GM06990 (cell line): ENCODE results near the gene BRD3.
A peak's percentile ranks its signal among the peaks of the same experiment; 100 is the strongest.
"Not testable (repeated sequence)": the region's sequence is repeated elsewhere in the genome, so short reads cannot be mapped to it uniquely, and the experiment has no call there.

Experiments used
- DNase-seq: peaks from one replicate; pipeline ENCODE4 v3.0.0-alpha.2; 2011; ENCODE audit not compliant: insufficient read length; ENCODE audit errors: extremely low read depth
- H3K27me3 ChIP-seq: replicated peaks from 2 replicates; pipeline ENCODE4 v1.6.0; 2011; ENCODE audit warnings: low read length; ENCODE audit not compliant: control insufficient read depth, insufficient read depth
- H3K36me3 ChIP-seq: 2 replicates; pipeline ENCODE4 v1.5.1; 2011; ENCODE audit warnings: low read length; ENCODE audit not compliant: control insufficient read depth, insufficient read depth
- H3K4me3 ChIP-seq: replicated peaks from 2 replicates; pipeline ENCODE4 v1.5.1; 2011; ENCODE audit warnings: low read depth, mild to moderate bottlenecking, control low read depth, low read length
- CTCF ChIP-seq: IDR thresholded peaks from 2 replicates; pipeline ENCODE4 v1.5.1; 2011; ENCODE audit warnings: low read length, control low read depth, mild to moderate bottlenecking, inconsistent platforms; ENCODE audit not compliant: insufficient read depth, poor library complexity, severe bottlenecking

Gene BRD3

GRCh38 chr9:133990366-133991213 lies 77.2 kb downstream of the BRD3 start:
- H3K4me3 ChIP-seq: peak overlapping the region; percentile 96
- DNase-seq: peak; percentile 29
- H3K27me3 ChIP-seq: no peaks in the 10 kb centered on the region
- H3K36me3 ChIP-seq: peaks cover 3% of the 10 kb centered on the region; the same call in 1 of the 2 replicates
- TF ChIP-seq CTCF: no peak

DNA sequence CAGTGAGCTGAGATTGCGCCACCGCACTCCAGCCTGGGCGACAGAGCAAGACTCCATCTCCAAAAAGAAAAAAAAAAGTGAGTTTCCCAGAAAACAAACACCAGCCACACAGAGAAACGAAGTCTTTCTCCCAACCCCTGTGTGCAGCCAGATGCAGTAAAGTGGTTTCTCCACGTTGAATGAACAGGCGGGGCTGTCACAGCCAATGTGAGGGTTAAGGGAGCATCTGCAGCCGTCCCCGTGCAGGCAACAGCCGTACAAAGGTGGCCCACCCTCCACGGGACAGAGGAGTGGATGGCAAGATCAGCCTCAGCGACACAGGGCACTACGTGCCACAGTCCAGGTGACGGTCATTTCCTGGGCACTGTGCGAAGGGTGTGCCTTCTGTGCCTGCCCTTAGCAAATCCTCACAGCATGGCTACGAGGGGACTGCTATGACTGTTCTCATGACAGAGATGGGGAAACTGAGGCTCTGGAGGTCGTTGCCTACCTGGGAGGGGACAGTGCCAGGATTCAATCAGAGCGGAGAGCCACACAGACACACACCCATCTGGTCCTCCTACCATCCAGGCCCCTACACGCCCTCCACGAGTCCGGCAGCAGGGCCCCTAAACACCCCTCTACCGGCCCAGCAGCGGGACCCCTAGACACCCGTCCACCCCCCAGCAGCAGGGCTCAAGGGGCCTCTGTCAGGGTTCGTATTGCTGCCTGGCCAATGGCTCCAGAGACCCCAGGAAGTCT lies 78.0 kb downstream of the BRD3 start:
- DNase-seq: no peak
- Histone ChIP-seq H3K36me3 (peaks cover 3% of the 10 kb centered on the region; the same call in 1 of the 2 replicates), H3K4me3 (peak overlapping the region; percentile 96), H3K27me3 (no peaks in the 10 kb centered on the region)
- no peak for TF ChIP-seq CTCF

GRCh38 chr9:133988771-133989170 lies 79.1 kb downstream of the BRD3 start:
- not testable (repeated sequence) for DNase-seq, H3K36me3 ChIP-seq, H3K4me3 ChIP-seq

DNA sequence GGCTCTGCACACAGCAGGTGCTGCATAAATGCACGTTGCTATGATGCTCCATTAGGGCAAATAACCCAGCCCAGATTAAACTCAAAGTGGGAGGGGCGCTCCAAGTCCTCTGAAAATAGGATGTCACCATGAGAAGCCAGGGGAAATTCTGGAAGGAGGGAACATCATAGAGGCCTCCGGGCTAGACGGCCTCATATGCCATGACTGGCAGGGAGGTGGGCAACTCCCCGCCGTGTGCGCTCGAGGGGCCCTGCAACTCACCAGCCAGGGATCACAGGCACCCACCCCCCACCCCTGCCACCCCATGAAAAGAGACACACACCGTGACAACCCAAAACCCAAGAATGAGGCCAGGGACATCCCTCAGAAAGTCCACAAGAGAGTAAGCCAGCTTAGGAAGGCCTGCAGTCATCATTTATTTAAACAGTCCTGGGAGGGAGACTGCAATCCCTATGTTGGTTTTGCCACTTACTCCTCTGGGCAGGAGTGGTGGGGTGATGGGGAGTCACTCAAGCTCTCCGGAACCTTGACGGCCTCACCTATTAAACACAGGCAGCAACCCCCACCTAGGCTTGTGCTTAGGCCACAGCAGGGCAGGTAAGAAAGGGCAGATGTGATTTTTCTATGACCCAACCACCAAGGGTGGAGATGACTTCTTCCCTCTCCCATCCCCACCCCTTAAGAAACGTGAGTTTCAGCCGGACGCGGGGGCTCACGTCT lies 79.7 kb downstream of the BRD3 start:
- DNase-seq: no peak
- peaks cover 3% of the 10 kb centered on the region for H3K36me3 ChIP-seq
- TF ChIP-seq CTCF: no peak
- no peaks in the 10 kb centered on the region for H3K27me3 ChIP-seq
- no peak overlapping the region for H3K4me3 ChIP-seq

More at GRCh38 chr9:133988771-133989170, 79.1 kb downstream of the BRD3 start:
- H3K27me3 ChIP-seq: not testable (repeated sequence)

GRCh38 chr9:133987446-133987788 lies 80.4 kb downstream of the BRD3 start:
- no peak for TF ChIP-seq CTCF
- DNase-seq: no peak
- Histone ChIP-seq H3K4me3 (no peak overlapping the region), H3K36me3 (peaks cover 3% of the 10 kb centered on the region), H3K27me3 (no peaks in the 10 kb centered on the region)

DNA sequence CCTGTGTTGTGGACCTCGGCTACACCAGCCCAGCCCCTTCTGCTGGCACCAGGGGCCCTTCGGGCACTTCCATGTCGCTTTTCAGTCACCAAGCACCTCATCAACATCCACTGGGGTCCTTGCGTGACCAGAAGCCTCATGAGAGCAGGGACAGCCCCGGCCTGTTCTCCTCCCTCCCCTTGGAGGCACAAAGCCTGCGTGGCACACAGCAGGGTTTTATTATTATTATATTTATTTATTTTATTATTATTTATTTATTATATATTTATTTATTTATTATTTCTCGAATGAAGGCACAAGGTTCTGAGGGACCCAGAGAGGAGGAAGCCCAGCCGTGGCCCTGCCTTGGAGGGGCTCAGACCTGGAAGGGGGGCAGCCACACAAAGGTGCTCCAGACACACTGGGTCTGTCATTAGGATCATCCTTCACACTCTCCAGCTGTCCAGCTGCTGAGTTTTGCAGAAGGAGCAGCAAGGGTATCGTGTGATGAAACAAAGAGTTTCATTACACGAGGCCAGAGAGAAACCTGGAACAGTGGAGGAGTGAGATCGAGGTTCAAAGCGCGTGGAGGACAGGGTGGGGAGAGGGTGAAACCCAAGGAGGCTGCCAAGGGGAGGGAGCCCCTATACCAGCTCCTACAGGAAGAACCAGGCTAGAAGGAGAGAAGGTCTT lies 80.9 kb downstream of the BRD3 start:
- Histone ChIP-seq H3K27me3 (no peaks in the 10 kb centered on the region), H3K4me3 (no peak overlapping the region), H3K36me3 (peaks cover 3% of the 10 kb centered on the region)
- no peak for DNase-seq
- no peak for TF ChIP-seq CTCF
